Keratinocyte (primary cell): ENCODE results near the gene LILRB1.

Experiments used
- EZH2 ChIP-seq: IDR thresholded peaks from one replicate; pipeline ENCODE4 v1.6.1; 2012; ENCODE audit warnings: inconsistent platforms, mild to moderate bottlenecking, low read length, moderate library complexity
- TF ChIP-seq, protein P1 (sequence below), 3 experiments: IDR thresholded peaks in 1 of 3; conservative IDR thresholded peaks in 1 of 3; optimal IDR thresholded peaks in 1 of 3; 2 replicates in 2 of 3; 3 replicates in 1 of 3; pipeline versions ENCODE3 to v1.5.1; 2011; ENCODE audit warnings: low read length in 3 of 3, mild to moderate bottlenecking in 3 of 3, moderate library complexity in 2 of 3, control low read depth in 1 of 3, inconsistent platforms in 1 of 3; ENCODE audit not compliant: insufficient read depth in 2 of 3; ENCODE audit errors: extremely low read depth in 1 of 3

DNA sequence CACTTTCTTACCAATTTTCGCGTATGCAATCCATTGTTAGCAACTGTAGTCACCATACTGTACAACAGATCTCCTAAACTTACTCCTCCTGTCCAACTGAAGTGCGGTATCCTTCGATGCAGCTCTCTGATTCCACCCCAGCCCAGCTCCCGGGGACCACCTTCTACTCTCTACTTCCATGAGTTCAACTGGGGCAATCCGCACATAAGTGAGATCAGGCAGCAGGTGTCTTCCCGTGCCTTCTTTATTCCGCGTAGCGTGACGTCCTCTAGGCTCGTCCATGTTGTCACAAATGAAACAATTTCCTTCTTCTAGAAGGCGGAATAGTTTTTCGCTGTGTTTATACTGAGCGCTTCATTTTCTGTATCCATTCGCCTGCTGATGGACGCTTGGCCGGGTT is 8.4 kb downstream of the LILRB1 start:
- TF ChIP-seq, protein P1, sequence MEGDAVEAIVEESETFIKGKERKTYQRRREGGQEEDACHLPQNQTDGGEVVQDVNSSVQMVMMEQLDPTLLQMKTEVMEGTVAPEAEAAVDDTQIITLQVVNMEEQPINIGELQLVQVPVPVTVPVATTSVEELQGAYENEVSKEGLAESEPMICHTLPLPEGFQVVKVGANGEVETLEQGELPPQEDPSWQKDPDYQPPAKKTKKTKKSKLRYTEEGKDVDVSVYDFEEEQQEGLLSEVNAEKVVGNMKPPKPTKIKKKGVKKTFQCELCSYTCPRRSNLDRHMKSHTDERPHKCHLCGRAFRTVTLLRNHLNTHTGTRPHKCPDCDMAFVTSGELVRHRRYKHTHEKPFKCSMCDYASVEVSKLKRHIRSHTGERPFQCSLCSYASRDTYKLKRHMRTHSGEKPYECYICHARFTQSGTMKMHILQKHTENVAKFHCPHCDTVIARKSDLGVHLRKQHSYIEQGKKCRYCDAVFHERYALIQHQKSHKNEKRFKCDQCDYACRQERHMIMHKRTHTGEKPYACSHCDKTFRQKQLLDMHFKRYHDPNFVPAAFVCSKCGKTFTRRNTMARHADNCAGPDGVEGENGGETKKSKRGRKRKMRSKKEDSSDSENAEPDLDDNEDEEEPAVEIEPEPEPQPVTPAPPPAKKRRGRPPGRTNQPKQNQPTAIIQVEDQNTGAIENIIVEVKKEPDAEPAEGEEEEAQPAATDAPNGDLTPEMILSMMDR (optimal IDR thresholded peaks at IDR 0.05 in 1 of 3, IDR thresholded peaks at IDR 0.05 in 1 of 3, conservative IDR thresholded peaks at IDR 0.05 in 1 of 3; ENCODE audit: extremely low read depth in 1 of 3, insufficient read depth in 2 of 3, low read length in 3 of 3), result no peak
- no peak for TF ChIP-seq EZH2
